HG03565 (cell line): ENCODE measurements around the gene AJAP1.

Source experiments
- ATAC-seq: cut with Tn5 transposase; IDR thresholded peaks from one replicate; pipeline ENCODE4 v1.9.1; 2021; ENCODE audit warnings: mild to moderate bottlenecking, moderate library complexity; ENCODE audit not compliant: unreplicated experiment

The AJAP1 gene

DNA sequence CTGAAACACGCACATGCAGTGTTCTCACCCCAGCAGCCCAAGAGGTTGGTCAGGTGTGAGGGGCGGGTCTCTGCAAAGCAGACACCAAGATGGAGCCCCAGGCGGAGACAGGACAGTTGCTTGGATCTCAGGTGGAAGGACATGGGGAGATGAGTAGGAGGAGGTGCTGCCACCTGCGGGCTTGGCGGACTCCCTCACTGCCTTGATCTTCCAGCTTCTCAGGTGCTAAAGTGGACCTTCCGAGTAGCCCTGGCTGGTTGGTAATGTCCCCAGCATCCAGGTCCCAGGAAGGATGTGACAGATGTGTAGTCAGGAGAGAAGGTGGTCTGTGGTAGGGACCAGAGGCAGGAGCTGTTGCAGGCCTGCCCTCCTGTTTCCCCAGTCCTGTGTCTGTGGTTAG, 114.1 kb downstream of the AJAP1 start:
- no peak for ATAC-seq

DNA sequence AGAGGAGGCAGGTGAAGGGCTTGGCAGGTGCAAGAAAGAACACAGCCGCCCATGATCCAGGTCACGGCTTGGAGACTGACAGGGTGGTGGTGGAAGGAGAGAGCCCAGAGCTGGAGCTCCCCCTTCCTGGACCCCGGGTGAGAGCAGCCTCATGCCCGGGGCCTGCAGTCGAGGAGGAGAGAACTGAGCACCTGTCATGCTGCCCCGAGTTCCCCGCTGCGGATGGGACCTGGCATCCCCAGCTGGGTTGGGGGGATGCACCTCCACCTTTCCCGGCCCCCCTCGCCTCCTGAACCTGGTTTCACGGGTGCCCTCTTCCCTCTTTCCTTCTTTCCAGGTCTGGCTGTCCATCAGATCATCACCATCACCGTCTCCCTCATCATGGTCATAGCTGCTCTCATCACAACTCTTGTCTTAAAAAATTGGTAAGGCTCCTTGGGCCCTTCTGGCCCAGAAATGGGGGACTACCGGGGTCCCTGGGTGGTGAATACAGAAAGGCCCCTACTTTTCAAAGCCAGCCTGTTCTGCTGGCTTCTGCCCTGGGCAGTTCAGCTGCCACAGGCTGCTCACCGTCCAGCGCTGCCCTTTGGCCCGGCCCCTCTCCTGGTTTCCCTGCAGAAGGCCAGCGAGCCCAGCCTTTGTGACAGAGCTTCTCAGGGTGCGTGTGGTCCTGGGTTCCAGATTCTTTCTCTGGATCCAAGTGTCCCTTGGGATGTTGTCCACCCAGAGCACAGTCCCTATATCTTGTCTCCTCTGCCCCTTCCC, 115.3 kb downstream of the AJAP1 start:
- ATAC-seq = no peak

DNA sequence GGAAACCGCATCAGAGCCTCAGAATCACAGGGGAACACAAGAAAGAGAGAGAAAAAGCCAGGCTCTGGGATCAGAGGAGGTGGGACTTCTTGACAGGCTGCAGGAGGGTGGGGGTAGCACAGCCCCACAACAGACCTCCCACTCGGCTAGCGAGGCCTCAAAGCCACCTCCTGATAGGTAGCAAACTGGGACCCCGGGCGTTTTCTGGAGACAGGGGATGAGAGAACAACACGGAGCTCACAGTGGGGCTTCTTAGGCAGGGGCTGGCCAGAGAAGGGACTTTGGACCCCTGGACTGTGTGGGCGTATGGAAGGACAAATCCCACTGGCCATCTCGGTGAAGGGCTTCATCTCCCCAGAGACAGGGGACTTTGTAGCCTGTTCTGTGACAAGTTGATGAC, 116.3 kb downstream of the AJAP1 start:
- no peak for ATAC-seq

DNA sequence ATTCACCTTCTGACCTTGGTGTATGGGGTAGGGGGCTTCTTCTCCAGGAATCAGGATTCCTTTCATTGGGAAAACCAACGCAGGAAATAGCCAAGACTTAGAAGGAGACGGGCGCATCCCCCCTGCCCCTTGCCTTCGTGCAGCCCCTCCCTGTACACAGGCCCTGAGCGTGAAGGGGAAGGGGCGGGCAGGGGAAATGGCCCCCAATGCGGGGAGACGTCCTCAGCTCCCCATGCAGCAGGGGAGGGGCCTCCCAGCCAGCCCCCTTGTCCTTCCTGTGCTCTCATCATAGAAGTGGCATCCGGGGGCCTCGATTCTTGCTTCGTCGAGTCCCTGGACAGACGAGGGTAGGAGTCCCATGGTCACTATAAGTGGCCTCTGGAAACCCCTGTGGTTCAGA, 116.9 kb downstream of the AJAP1 start:
- ATAC-seq = no peak

- ATAC-seq = no peak
Measured at GRCh38 chr1:4771721-4772120, 117.3 kb downstream of the AJAP1 start.

DNA sequence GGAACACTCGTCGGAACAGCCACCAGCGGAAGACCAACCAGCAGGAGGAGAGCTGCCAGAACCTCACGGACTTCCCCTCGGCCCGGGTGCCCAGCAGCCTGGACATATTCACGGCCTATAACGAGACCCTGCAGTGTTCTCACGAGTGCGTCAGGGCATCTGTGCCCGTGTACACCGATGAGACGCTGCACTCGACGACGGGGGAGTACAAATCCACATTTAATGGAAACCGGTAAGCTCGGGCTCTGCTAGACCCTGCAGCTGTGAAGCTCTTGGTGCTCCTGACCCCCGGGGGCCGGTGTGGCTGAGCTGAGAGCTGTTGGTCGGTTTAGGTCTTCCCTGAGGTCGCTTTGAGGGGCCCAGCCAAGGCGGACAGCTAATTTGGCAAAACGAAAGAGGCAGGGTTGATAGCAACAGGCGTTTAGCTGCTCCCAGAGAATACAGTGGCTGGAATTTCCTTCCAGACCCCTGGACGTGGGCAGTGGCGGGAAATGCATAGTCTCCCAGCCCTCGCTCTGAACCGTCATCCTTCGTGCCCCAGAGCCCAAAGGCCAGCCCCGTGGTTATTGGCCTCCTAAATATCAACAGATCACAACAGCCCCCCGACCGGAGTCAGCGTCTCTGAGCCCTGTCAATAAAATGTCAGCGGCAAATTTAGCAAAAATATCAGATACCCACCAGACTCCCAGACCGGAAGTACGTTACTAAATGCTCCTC, 118.0 kb downstream of the AJAP1 start:
- ATAC-seq = no peak

GRCh38 chr1:4773226-4773625, 118.8 kb downstream of the AJAP1 start:
- no peak for ATAC-seq

- ATAC-seq = no peak
Measured at GRCh38 chr1:4775506-4775905, 121.1 kb downstream of the AJAP1 start.

- no peak for ATAC-seq
Measured at GRCh38 chr1:4778056-4778455, 123.6 kb downstream of the AJAP1 start.

DNA sequence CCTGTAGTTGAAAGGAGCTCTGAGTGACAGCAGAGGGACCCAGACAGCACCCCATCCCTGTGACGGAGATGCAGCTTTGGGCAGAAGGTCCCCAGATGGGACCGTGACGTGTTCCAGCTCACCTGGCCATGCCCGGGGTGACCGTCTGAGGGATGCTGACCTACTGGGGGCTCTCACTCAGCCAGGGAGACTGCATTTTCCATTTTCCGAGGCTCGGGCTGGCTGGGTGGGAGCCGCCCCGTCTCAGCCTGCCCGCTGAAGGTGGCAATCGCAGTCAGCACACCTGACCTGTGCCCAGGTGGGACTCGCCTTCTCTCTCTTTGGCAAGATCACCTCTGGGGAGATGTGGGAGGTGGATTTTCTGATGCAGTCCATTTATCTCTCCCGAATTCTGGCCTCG, 127.2 kb downstream of the AJAP1 start:
- ATAC-seq = no peak

DNA sequence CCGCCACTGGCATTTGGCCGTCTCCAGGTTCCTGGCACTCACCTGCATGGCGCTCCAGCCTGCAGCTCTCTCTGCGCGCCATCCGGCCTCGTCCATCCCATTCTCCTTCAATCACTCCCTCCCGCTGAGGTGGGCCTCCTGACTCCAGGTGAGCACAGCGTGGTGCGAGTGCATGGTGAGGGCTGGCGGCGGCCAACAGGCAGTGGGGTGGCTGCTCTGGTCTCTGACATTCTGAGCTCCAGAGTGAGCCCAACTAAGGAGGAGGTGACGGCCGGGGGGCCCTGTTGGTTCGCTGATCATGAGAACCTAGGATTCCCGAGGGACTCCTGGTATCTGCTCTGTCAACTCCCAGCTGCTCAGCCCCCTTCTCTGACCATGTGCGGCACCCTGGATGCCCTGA, 130.4 kb downstream of the AJAP1 start:
- no peak for ATAC-seq

DNA sequence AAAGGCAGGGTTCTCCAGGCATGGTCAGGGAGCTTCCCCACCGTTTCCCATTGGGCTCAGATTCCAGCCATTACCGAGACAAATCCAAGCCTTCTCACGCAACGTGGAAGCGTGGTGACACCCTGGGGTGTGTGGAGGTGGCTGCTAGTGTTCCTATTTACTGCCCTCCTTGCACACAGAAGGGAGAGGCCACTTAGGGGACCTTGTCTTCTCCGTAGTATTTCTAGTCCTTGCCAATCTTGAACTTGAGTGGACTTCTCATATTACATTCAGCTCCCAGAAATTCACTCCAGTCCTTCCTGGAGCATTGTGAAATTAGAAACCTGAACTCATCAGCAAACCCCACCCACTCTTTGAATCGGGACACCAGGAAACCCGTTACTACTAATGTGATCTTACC, 131.6 kb downstream of the AJAP1 start:
- no peak for ATAC-seq

DNA sequence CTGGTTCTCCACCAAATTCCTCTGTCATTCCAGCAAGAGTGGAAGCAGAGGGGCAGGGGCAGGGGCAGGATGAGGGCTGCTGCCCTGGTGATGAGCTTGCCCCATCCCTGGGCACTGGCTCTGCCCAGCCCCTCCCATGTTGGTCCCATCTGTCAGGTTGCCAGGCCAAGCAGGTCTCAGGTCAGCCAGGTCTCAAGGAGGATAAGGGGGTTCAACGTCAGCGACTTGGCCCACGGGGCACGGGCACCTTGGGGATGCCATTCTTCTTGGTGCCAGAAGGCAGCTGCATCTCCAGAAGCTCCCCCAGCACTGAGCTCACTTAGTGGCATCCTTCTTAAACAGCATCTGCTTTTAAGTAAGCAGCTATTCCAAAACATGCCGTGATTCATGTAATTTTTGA, 133.1 kb downstream of the AJAP1 start:
- ATAC-seq = no peak

- no peak for ATAC-seq
Measured at GRCh38 chr1:4792565-4792964, 138.2 kb downstream of the AJAP1 start.

- ATAC-seq = no peak
Measured at GRCh38 chr1:4794020-4794780, 139.8 kb downstream of the AJAP1 start.

GRCh38 chr1:4796161-4797015, 142.0 kb downstream of the AJAP1 start:
- peak; percentile 87 for ATAC-seq

- ATAC-seq = no peak
Measured at GRCh38 chr1:4797016-4797410, 142.6 kb downstream of the AJAP1 start.

GRCh38 chr1:4797429-4797828, 143.0 kb downstream of the AJAP1 start:
- no peak for ATAC-seq

- no peak for ATAC-seq
Measured at GRCh38 chr1:4801192-4801924, 146.9 kb downstream of the AJAP1 start.

DNA sequence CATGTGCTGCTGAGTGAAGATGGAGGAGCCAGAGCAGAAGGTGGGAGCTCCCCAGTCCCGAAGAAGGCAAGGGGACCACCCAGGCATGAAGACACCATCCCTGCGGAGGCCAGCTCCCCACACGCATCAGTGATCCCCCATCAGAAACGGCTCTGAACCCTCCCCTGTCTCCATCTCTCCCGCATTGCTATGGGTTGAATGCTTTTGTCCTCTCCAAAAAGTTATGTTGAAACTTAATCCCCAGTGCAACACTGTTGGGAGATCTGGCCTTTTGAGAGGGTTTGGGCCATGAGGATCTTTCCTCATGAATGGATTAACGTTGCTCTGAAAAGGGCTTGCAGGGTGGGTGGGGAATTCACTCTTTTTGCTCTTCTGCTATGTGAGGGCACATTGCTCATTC, 147.6 kb downstream of the AJAP1 start:
- ATAC-seq = no peak
